ENCODE results near the gene UCKL1.

DNA sequence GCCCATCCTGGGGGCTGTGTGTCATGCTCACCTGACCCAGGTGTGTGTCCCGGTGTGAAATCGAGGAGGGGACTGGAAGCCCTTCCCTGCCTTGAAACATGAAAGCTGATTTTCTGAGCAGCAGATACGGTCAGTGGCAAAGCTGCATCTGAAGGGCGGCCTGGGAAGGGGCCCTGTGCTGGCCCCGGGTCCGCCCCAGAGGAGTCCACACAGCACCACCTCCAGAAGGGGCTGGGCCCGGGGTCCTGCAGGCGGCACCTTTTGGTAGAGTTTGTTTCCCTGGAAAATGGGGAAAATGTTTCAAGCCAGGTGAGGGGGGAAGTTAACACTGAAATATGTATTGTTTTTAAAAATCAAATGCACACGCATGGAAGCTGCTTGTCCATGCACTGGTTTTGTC, 20.8 kb downstream of the UCKL1 start:
- TF ChIP-seq CTCF (IDR thresholded peaks at IDR 0.05; ENCODE audit: low read depth, low read length, poor library complexity, severe bottlenecking), result no peak
- no peak for TF ChIP-seq EZH2phosphoT487 (IDR thresholded peaks at IDR 0.05; ENCODE audit: borderline replicate concordance, low read length)

Measured in DOHH2 (cell line).